Neural progenitor cell (in vitro differentiated cells): ENCODE measurements around the gene EZH2.

ENCODE experiments used
- CTCF ChIP-seq: fragments of 200-600 bp; sonication (generic); IDR thresholded peaks from 2 replicates; pipeline ENCODE4 v1.5.1; 2017; ENCODE audit warnings: antibody characterized with exemption, mild to moderate bottlenecking
- EZH2 ChIP-seq: fragments of 200-600 bp; sonication (generic); IDR thresholded peaks from 2 replicates; pipeline ENCODE4 v1.6.1; 2017; ENCODE audit warnings: antibody characterized with exemption, mild to moderate bottlenecking, moderate library complexity
- EZH2phosphoT487 ChIP-seq: fragments of 200-600 bp; sonication (generic); IDR thresholded peaks from 2 replicates; pipeline ENCODE4 v1.6.1; 2017; ENCODE audit warnings: antibody characterized with exemption

GRCh38 chr7:148807436-148807835 is 76.7 kb downstream of the EZH2 start:
- TF ChIP-seq CTCF (no peak), EZH2phosphoT487 (no peak), EZH2 (no peak)
